ENCODE measurements around the gene C11orf68.

Gene C11orf68

DNA sequence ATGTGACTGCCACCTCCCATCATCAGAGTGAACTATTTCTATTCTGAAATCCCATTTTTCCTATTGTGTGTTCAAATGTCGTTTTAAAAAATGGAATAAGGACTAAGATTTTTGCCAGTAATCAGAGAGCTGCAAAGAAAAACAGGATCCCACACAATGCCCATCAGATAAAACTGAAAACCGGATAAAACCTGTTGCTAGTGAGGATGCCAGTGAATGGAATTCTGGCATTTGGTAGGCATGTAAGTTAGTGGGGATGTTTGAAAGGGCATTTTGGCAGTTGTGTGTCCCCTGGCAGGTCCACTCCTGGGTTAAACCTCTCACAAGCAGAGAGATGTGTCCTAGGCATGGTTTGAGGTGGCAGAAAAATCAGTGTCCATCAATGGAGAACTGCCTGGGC is 6.5 kb upstream of the C11orf68 start:
- H3K4me1 ChIP-seq, result no peaks in the 10 kb centered on the region
- no peak overlapping the region for H3K4me3 ChIP-seq (ENCODE audit: low read depth, low read length)
- no peaks in the 10 kb centered on the region for H3K36me3 ChIP-seq
- no peaks in the 10 kb centered on the region for H3K9me3 ChIP-seq
- no peak for DNase-seq
- H3K27me3 ChIP-seq, result no peaks in the 10 kb centered on the region
- TF ChIP-seq, protein P1, sequence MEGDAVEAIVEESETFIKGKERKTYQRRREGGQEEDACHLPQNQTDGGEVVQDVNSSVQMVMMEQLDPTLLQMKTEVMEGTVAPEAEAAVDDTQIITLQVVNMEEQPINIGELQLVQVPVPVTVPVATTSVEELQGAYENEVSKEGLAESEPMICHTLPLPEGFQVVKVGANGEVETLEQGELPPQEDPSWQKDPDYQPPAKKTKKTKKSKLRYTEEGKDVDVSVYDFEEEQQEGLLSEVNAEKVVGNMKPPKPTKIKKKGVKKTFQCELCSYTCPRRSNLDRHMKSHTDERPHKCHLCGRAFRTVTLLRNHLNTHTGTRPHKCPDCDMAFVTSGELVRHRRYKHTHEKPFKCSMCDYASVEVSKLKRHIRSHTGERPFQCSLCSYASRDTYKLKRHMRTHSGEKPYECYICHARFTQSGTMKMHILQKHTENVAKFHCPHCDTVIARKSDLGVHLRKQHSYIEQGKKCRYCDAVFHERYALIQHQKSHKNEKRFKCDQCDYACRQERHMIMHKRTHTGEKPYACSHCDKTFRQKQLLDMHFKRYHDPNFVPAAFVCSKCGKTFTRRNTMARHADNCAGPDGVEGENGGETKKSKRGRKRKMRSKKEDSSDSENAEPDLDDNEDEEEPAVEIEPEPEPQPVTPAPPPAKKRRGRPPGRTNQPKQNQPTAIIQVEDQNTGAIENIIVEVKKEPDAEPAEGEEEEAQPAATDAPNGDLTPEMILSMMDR (IDR thresholded peaks at IDR 0.05; ENCODE audit: low read depth, low read length), result no peak

DNA sequence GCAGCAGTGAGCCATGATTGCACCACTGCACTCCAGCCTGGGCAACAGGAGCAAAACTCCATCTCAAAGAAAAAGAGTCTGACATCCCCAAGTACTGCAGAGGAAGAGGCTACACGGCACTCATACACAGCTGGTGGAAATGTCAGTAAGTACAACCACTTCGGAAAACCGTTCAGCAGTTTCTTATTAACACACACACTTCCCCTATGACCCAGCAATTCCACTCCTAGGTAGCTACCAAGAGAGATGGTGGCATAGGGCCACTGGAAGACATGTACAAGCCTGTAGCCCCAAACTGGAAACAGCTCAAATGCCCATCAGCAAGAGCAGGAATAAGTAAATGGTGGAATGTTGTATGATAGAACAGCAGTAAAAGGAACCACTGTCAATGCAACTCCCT is 3.7 kb upstream of the C11orf68 start:
- no peaks in the 10 kb centered on the region for H3K9me3 ChIP-seq
- H3K4me1 ChIP-seq, result no peaks in the 10 kb centered on the region
- no peaks in the 10 kb centered on the region for H3K27me3 ChIP-seq
- no peaks in the 10 kb centered on the region for H3K36me3 ChIP-seq
- H3K4me3 ChIP-seq (ENCODE audit: low read depth, low read length), result no peak overlapping the region
- no peak for DNase-seq
- TF ChIP-seq, protein P1 (IDR thresholded peaks at IDR 0.05; ENCODE audit: low read depth, low read length), result no peak

DNA sequence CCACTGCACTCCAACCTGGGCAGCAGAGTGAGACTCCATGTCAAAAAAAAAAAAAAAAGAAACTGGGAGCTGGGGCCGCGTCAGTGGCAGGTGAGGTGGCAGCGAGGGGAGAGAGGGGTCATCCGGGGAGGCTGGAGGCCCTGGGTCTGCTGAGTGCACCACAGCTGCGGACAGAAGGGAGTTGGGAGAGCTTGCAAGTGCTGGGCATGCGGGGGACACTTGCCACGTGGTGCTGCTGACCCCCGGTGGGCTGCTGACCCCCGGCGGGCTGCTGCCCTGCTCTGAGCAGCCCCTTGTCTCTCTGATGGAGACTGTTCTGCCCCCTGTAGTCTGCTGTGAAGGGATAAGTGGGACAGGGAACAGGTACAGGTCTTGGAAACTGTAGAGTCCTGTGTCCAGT is 3.0 kb upstream of the C11orf68 start:
- no peaks in the 10 kb centered on the region for H3K36me3 ChIP-seq
- no peaks in the 10 kb centered on the region for H3K9me3 ChIP-seq
- H3K4me1 ChIP-seq, result no peaks in the 10 kb centered on the region
- no peaks in the 10 kb centered on the region for H3K27me3 ChIP-seq
- TF ChIP-seq, protein P1 (IDR thresholded peaks at IDR 0.05; ENCODE audit: low read depth, low read length), result no peak
- H3K4me3 ChIP-seq (ENCODE audit: low read depth, low read length), result no peak overlapping the region
- no peak for DNase-seq

DNA sequence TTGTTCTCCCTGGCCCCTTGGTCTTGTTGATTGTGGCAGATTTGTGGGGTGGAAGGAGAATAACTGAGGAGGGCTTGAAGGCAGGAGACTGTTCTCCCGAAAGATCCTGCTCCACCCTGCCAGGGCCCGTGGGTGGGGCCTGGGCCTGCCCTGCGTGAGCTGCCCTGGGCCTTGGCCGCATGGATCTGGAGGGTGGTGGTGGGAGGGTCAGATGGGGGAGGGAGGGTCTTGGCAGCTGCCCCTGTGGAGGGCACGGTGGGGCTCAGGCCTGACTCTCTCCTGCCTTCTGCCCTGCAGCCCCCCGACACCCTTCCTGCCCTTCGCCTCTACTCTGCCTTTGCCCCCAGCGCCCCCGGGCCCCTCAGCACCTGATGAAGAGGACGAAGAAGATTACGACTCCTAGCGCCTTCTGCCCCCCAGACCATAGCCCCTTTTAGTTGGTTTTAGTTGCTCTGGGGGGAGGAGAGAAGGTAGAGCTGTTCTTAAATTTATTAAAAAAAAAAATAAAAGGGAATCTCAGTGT is 2.2 kb upstream of the C11orf68 start:
- Histone ChIP-seq H3K36me3 (no peaks in the 10 kb centered on the region), H3K27me3 (no peaks in the 10 kb centered on the region), H3K4me1 (peaks cover 4% of the 10 kb centered on the region; the same call in 1 of the 2 replicates), H3K9me3 (no peaks in the 10 kb centered on the region), H3K4me3 (ENCODE audit: low read depth, low read length) (no peak overlapping the region; the same call in 1 of the 2 replicates)
- DNase-seq, result no peak
- TF ChIP-seq, protein P1 (IDR thresholded peaks at IDR 0.05; ENCODE audit: low read depth, low read length), result no peak

DNA sequence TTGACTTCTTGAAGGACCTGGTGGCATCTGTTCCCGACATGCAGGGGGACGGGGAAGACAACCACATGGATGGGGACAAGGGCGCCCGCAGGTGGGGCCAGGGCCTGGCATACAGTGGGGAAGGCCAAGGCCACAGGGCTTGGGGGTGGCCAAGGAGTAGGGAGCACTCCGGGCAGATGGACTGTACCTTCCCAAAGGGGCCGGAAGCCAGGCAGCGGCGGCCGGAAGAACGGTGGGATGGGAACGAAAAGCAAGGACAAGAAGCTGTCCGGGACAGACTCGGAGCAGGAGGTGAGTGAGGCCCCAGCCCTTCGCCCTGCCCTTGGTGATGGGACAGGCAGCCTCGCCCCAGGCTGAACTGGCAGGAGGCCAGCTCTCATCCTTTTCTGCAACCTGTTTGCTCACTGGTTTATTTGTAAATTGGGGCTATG is 1.5 kb upstream of the C11orf68 start:
- Histone ChIP-seq H3K4me1 (peaks cover 11% of the 10 kb centered on the region), H3K4me3 (ENCODE audit: low read depth, low read length) (peak overlapping the region; percentile 73), H3K36me3 (no peaks in the 10 kb centered on the region), H3K27me3 (no peaks in the 10 kb centered on the region), H3K9me3 (no peaks in the 10 kb centered on the region)
- DNase-seq, result peak; percentile 34
- TF ChIP-seq, protein P1 (IDR thresholded peaks at IDR 0.05; ENCODE audit: low read depth, low read length), result no peak

DNA sequence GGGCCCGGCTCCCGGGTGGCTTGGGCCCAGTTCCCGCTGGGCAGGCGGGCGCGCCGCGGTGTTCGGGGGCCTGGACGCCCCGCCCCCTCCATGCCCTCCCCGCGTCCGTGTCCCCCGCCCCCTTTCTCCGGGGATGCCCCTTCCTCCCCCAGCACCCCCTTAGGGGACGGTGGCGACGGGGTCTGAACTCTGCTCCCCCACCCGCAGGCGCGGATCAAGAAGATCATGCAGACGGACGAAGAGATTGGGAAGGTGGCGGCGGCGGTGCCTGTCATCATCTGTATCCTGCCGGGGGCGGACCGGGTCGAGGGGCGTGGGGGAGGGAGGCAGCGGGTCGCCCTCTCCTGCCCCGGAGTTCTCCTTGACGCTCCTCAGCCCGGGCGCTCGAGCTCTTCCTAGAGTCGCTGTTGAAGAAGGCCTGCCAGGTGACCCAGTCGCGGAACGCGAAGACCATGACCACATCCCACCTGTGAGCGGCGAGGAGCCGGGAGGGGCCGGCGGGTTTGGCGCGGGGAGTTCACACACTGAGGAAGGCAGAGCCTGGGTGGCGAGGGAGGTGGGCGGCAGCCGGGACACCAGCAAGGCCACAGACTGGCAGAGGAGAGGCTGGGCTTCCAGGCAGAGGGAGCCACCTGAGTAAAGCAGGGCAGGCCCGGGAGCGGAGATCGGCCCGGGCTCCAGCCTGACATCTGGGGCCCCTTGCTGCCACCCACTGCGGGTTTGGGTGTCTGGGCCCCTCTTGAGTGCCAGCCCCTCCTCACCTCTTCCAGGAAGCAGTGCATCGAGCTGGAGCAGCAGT is 910 bp upstream of the C11orf68 start:
- H3K9me3 ChIP-seq, result no peaks in the 10 kb centered on the region
- TF ChIP-seq, protein P1 (IDR thresholded peaks at IDR 0.05; ENCODE audit: low read depth, low read length), result no peak
- no peaks in the 10 kb centered on the region for H3K36me3 ChIP-seq
- peaks cover 14% of the 10 kb centered on the region for H3K4me1 ChIP-seq
- no peaks in the 10 kb centered on the region for H3K27me3 ChIP-seq
- DNase-seq, result peak; percentile 42
- H3K4me3 ChIP-seq (ENCODE audit: low read depth, low read length), result peak overlapping the region; percentile 73
